T-helper 9 cell (primary cell): ENCODE measurements around the gene PIGA.

ENCODE experiments used
- DNase-seq: peaks from one replicate; pipeline ENCODE4 v3.0.0-alpha.2; 2020
- total RNA-seq, 2 donors: gene quantifications; one replicate each; lab custom pipeline; 2026; lab: John Stamatoyannopoulos, UW

The PIGA gene, protein sequence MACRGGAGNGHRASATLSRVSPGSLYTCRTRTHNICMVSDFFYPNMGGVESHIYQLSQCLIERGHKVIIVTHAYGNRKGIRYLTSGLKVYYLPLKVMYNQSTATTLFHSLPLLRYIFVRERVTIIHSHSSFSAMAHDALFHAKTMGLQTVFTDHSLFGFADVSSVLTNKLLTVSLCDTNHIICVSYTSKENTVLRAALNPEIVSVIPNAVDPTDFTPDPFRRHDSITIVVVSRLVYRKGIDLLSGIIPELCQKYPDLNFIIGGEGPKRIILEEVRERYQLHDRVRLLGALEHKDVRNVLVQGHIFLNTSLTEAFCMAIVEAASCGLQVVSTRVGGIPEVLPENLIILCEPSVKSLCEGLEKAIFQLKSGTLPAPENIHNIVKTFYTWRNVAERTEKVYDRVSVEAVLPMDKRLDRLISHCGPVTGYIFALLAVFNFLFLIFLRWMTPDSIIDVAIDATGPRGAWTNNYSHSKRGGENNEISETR
- 27.8 to 145 reads per million in 2 donors for total RNA-seq

DNA sequence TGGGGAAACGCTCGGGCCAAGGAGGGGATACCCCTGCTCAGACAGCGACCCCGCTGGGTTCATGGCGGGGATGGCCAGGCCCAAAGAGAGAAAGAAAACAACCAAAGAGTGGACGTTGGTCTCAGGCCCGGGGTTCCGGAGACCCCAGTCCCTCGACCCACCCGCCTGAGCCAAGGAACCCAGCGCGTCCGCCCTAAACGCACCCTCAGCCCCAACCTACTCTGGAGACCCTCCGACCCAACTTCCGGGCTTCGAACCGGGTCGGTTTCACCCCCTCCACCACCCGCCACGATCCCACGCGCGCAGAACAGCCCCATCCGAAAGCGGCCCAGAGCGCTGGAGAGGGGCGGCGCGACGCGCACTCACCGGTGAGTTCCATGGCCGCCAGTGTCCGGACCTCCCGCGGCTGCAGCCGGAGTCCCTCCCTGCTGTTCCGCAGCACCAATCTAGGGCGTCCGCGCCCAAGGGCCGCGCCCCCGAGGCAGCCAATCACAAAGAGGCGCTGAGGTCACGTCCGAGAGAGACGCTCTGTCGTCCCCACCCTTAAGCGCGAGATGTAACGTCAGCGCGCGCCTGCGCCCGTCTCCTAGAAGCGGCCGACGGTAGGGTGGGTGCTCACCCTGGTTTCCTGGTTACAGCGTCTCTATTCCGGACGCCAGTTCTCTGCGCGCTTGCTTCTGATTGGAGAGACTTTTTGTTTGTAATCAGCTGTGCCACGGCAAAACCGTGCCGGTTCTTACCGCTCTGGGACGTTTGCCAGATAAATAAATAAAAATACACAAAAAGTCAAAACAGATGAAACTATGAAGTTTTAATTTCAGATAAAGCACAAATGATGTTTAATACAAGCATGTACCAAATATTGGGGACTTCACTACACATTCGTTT is at the start of gene PIGA:
PIGA (minus strand) TSS at position 389 of the 888 bp plus-strand sequence. CDS start 3,593 bp downstream, outside the sequence.
- DNase-seq = peak; percentile 81

DNA sequence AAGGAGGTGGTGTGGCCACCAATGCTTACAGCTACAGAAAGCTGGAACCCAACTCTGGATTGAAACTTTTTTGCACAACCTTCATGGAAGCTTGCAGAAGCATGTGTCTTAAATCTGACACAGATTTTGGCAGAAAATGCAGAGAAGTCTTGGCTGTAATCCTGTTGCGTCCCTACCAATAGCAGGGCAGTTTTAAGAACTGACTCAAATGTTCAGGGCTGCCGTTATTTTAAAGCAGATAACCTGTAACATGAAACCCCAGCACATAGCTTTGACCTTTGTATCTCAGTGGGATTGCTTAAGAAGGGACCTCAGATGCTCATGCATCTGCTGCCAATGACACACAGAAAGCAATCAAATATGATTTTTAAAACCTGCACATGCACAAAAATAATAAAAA is 49.0 kb upstream of the PIGA start, which contains the start of gene VEGFD:
VEGFD (minus strand) TSS at position 110 of the 400 bp plus-strand sequence. CDS start 467 bp downstream, outside the sequence.
- DNase-seq = no peak

DNA sequence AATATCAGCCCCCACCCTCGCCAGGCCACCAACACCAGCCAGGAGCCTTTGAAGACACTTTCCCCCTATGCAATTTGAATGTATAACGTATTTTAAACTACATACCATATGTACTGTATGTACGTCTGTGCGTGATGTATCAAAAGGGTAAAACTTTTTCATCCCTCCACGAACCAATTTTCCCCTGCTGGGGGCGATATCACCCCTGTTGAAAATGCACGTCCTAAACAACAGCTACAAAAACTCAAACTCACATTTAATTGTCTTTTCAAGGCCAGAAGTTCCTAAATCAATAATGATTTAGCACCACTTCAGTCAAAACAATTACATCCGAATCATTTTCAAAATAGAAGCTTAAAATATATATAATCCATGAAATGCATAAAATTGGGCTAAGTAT is 47.5 kb upstream of the PIGA start:
- DNase-seq = no peak

DNA sequence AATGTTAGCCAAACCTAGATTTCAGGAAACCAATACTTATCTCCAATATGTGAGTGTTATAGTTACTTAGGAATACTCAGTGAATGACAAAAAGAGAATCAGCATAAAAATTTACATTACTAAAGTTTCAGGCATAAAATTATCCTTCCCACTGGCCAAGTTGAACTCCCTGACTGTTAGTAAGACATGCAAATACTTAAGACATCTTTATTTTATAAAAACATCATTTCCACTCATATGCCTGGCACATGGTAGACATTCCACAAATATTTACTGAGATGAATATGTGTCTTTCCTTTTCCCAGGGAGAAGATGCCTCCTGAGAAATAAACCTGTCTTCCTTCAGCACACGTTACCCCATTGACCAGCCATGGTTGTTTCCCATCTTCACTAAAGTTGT is 41.6 kb upstream of the PIGA start:
- no peak for DNase-seq

DNA sequence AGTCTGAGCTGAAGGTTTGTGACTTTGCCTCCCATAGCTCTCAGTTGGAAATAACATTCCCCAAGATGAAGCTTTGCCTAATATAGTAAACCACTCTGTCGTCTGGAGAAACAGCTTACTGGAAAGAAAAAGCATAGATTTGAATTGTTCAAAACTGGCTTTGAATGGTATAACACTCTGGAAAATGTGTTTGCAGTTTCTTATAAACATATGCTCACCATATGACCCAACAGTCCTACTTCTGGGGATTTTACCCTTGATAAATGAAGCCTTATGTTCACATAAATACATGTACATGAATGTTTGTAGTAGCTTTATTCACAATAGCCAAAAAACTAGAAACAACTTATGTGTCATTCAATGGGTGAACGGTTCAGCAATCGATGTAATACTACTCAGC is 38.7 kb upstream of the PIGA start:
- no peak for DNase-seq

DNA sequence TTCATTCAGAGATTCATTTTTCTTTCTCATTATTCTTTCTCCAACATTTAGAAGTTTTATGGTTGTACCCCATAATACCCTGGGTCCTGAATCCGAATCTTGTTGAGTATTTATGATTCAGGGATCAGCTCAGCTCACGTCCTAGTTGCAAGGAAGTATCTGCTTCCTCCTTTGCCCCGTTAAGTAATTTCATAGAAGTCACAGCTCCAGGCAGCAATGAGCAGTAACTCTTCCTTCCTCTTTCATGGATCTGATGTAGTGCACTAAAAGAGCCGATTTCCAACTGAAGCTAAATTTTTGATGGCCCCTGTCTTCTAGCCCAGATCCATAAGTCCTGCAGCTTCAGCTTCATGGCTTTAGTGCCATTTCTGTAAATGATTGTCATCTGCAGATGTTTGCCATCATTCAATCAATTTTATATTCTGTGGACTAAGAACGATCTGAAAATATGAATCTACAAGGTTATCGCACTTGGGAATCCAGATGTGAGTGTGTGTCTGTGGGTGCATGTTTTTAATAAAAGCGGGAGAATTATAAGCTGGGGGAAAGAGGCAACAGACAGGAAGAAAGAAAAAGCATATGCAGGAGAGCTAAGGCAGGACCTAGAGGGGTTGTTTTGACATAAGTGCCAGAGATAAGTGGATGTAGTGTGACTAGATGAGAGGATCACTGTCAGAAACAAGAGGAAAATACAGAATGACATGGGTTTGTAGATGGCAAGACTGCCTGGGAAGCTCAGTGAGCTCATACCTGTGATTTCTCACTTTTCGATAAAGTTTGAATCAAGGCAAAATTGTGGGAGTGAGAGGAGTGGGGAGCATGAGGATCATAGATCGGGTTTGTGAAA is 31.4 kb upstream of the PIGA start:
- no peak for DNase-seq

DNA sequence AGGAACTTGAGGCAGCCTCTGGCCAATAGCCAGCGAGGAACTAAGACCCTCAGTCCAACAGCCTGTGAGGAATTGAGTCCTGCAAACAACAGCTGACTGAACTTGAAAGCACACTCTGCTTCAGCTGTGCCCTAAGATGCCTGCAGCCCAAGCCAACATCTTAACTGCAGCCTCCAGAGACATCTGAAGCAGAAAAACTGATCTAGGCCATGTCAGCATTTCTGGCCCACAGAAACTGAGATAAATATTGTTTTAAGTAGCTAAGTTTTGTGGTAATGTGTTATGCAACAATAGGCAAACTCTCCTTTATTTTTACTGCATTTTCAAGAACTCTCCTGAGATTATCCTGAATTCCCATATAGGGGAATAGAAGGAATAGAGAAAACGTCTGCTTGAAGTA is 24.4 kb upstream of the PIGA start:
- no peak for DNase-seq

DNA sequence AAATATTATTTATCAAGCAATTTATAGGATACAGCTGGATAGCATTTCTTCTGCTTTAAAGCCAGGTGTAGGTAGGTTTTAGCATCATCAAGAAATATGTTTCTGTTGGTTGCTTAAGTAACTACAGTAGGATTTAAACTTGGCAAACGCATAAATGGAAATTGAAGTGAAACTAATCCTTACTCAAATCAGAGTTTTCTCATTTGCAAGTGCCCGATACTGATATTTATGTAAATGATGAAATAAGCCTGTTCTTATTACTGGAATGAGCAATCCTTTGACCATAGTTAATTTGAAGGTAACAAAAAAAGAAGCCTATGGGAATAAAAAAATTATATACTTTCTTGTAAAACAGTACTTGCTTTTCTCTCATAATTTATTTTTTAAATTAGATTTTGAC is 23.2 kb upstream of the PIGA start:
- DNase-seq = no peak

DNA sequence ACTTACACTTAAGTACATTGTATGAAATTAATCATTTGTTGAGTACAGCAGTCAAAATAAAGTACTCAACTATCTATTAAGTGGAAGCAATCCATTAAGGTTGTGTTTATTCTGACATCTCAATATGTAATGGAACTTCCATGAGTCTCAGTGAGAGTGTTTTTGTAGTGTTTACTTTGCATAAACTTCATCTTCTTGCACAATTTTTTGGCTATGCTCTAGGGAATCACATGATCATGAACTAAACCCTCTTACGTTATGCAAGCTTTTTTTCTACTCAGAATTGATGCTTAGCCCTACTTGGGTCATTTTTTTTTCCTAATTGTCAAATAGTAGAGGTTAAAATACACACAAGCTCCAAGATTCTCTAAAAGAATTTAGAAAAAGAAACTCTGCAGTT is 21.1 kb upstream of the PIGA start:
- no peak for DNase-seq

DNA sequence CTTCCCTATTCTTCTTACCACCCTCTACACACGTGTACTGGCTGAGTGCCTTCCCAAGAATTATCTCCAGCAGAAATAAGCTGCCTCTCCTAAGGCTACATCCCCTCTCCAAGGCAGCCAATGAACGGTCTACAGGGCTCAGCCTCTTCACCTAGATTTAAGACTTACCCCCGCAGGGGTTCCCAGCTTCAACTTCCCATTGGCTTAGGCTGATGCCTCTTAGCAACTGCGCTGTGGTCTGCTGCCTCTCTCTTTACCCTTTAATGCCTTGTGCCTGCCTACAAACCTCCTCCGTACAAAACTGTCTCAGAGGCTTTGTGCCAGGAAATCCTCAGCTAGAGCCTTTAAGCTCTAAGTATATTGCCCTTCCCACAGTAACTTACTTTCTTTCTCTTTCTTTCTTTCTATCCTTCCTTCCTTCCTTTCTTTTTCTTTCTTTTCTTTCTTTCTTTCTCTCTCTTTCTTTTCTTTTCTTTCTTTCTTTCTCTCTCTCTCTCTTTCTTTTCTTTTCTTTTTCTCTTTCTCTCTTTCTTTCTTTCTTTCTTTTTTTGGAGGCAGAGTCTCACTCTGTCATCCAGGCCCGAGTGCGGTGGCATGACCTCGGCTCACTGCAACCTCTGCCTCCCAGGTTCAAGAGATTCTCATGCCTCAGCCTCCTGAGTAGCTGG is 15.1 kb upstream of the PIGA start:
- no peak for DNase-seq

DNA sequence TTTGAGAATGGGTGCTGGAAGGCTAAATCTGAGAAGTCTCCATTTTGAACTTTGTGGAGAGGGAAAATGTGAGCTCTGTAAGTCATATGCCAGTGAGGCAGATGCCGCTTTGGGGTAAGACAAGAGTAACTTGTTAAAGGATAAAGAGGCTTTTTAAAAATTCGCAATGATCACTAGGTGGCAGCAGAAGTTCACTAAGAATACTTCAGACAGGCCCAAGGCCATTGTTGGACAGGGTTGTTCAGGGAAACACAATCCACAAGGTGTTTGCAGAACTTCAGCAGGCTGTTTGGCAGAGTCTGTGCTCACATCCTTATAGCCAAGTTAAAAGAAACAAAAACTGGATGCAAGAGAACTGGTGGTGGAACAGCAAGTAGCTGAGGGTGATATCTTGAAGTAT is 13.7 kb upstream of the PIGA start:
- DNase-seq = no peak

DNA sequence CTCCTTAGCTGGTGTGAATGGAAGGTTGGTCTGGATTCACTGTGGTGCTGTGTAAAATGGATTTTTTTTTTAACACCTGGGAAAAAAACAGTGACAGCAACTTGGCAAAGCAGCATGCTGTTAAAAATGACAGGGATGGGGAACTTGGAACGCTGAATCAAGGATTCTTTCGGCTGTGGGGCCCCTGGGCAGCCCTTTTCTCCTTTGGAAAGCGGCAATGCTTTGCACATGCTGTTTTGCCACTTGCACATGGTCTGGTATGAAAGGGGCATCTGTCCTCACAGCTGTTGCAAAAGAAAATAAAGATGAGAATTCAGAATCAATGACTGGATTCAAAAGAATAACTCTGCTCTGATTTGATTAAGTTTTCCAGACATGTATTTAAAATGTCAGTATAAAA is 10.7 kb upstream of the PIGA start:
- DNase-seq = no peak

DNA sequence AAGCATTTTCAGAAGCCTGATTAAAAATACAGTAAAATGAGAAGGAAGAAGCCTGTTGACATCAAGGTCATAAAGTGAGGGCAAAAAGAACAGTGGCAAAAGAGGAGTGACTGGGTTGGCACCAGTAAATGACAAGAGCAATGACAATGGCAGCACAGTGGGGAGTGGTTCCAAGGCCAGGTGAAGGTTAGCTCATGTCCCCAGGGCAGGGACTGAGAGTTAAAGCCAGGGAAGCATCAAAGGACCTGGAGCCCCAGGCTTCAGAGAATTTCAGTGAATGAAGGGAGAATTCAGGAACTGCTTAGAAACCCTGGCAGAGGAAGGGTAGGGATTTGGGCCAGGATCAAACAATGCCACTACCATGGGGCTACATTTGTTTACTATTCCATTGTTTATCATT is 8.8 kb upstream of the PIGA start:
- DNase-seq = no peak

DNA sequence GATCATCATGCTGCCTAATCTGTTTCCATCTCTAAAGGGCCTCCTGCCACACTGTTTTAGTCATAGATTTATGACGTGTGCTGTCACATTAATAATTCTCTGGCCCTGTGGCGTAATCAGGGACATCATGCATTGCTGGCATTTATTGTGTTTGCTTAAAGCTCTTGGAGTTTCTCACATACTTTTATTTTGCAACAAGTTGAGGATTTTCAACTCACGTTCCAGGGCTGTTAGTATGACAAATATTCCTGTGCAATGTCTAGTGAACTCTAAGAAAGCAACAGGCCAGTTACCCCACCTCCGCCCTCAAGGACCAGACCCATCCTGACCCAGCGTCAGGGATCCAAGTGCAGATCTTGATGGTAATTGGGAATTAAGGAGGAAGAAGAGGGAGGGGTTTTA is 7.8 kb upstream of the PIGA start:
- no peak for DNase-seq

DNA sequence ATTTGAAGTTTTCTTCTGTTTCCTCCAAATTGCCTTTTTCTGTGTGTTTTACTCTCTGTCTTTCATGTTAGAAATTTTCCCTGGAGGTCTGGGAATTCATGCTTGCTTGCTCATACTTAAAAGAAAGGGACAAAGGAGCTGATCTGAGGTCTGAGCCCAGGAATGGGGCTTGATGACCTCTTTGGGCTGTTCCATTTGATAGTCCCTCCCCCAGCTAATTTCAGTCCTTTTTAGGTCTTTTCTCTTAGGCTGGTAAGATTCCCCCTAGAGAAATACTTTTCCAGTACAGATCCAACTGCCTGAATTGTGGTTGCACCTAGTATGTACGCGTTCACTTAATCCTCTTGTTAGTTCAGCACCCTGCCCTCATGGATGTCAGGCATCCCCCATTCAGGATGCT is 5.5 kb upstream of the PIGA start:
- DNase-seq = no peak

DNA sequence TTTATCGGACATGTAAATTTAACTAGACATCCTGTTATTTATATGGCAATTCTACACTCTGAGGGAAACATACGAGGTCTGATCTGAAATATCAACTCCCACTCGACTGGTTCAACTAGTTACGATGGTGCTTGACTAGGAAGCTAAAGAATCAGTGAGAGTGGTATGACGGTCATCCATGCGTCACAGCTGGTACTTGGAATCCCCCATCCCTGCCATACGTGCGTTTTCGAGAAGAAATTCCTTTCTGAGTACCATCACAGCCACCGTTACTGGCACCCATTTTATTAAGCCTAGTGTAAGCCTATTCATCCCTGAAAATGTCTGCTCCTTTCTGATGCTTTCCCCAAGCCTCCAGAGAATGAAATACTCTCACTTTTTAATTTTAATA is 695 bp upstream of the PIGA start:
- peak; percentile 31 for DNase-seq

DNA sequence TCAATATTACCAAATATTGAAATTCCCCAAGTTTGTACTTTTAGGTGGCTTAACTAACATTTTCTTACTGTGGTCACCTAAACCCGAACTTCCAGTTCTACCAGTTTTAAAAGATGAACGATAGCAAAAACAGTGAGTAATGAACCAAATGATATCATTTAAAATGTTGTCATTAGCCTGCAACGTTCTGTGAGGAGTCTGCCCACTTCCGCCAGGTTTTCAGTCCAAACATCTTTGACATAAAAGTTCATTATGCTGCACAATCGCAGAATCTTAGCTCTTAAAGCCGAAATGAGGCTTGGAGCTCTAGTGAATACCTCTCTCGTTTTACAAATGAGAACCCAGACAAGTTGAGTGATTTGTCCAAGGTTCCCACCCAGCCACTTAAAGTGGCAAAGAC is 762 bp downstream of the PIGA start:
- no peak for DNase-seq

DNA sequence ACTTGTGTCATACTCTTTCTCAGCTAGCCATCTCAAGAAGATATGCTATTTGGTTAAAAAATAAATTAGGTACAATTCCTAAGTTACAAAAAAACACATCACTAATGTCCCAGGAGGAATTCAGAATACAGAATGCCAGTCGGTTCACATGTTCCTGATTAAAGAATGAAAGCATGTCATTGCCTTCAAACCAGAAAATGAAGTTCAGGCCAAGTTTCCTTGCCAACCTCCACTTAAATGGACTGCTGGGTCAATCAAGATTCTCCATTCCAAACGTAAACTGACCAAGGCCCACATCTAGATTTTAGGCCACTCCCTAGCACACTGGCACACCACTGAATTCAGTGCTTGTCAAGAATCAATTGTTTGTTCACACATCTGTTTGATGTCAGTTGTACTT is 6.5 kb downstream of the PIGA start:
- no peak for DNase-seq

DNA sequence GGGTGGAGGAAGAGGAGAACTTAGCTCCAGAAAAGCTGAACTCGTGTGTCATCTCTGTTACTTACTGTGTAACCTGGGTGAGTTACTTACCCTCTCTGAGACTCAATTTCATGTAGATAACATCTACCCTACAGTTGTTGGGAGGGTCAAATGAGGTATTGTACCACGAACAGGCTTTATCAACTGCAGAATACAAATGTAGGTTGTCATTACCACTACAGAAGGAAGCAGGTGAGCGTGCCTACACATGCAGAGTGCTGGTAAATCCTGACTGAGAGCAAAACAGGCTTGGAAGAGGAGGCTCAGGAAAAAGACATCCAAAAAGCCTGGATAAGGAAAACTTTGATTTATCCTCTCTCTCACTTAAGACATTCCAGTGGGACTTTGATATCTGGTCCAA is 7.2 kb downstream of the PIGA start:
- no peak for DNase-seq

DNA sequence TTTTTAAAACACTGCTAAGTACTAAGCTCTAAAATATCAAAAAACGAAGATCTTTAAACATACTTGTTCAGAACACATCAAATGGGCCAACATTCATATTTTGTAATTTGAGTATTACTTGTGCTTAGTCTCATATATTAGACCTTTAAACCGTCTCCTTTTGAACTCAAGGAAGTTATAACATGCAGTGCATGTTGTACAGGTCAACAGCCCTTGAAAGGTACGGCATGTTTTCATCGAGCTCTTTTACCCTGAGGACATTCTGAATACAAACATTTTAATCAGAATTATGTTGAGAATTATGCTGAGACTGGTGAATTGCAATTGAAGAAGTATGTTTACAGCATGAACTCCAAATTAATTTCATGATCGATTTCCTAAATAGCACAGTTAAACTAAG is 12.9 kb downstream of the PIGA start:
- DNase-seq = no peak

DNA sequence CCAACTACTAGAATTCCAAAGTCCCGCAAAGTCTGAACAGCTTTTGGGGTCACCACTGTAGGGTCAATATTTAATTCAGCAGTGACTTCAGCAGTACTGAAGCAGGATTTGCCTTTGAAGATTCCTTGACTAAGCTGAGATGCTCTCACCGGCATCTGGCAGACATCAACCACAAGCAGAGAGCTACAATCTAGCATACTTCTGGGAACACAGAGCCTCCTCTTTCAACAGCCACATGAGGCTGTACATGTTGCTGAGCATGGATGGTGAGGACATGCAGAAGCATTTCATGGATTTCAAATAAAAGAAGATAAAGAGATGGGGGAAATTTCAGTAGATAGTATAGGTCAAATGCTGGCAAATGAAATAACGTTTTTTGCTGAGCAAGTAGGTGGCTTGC is 13.3 kb downstream of the PIGA start:
- DNase-seq = no peak

DNA sequence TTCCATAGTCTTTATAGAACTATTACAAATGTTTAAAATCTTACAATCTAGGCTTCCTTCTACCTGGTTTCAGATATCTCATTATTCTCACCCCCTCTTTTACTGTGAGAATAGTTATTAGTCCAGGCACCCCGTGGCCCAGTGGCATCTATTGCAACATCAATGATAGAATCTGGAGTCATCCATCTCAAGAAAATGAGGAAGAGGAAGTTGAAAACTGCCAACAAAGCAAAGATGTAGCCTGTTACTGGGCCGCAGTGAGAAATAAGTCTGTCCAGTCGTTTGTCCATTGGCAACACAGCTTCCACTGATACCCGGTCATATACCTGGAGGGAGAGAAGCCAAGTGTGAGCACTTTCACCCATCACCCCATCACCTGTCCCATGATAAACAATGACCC is 13.9 kb downstream of the PIGA start:
- DNase-seq = no peak
